Measurements from ENCODE around the gene KRTAP2-4.
"Not testable (repeated sequence)": the region's sequence is repeated elsewhere in the genome, so short reads cannot be mapped to it uniquely, and the experiment has no call there.

GRCh38 chr17:41040783-41041571 lies 24.7 kb downstream of the KRTAP2-4 start, which contains the start of gene KRTAP1-1:
- TF ChIP-seq CTCF, POLR2A (IDR thresholded peaks at IDR 0.05): not testable (repeated sequence)

Measured in sigmoid colon (tissue), 3 donors.